SK-N-SH treated with all-trans-retinoic acid at 6 μM for 48 hours (cell line): Measurements from ENCODE around the gene ABHD2.

Experiments used
- ARNTL ChIP-seq: fragments of 450-650 bp; formaldehyde crosslinking; IDR thresholded peaks from 2 replicates; pipeline ENCODE4 v1.5.0; 2020; ENCODE audit warnings: low read depth, mild to moderate bottlenecking, moderate library complexity, borderline replicate concordance
- CSDC2 ChIP-seq: fragments of 250-450 bp; sonication (Bioruptor Pico); IDR thresholded peaks from 2 replicates; pipeline ENCODE4 v1.5.0; 2020; ENCODE audit warnings: mild to moderate bottlenecking, moderate library complexity
- GLIS3 ChIP-seq: fragments of 250-450 bp; sonication (Bioruptor Pico); IDR thresholded peaks from 2 replicates; pipeline ENCODE4 v1.5.0; 2020; ENCODE audit warnings: mild to moderate bottlenecking, moderate library complexity
- POU6F1 ChIP-seq: fragments of 250-450 bp; sonication (Bioruptor Pico); IDR thresholded peaks from 2 replicates; pipeline ENCODE4 v1.8.0; 2021; ENCODE audit warnings: low read depth, mild to moderate bottlenecking, moderate library complexity, borderline replicate concordance
- RARB ChIP-seq: fragments of 250-450 bp; sonication (Bioruptor Pico); IDR thresholded peaks from 2 replicates; pipeline ENCODE4 v1.8.0; 2021; ENCODE audit warnings: mild to moderate bottlenecking, moderate library complexity
- TCF4 ChIP-seq: fragments of 250-450 bp; sonication (Bioruptor Pico); IDR thresholded peaks from 2 replicates; pipeline ENCODE4 v1.8.0; 2021; ENCODE audit warnings: mild to moderate bottlenecking, moderate library complexity, borderline replicate concordance
- ZFP30 ChIP-seq: fragments of 450-650 bp; formaldehyde crosslinking; IDR thresholded peaks from 2 replicates; pipeline ENCODE4 v1.5.0; 2022; ENCODE audit warnings: mild to moderate bottlenecking, moderate library complexity
- ZNF565 ChIP-seq: fragments of 450-650 bp; formaldehyde crosslinking; conservative IDR thresholded peaks from 2 replicates; pipeline ENCODE4 v1.5.0; 2020; ENCODE audit warnings: low read depth, mild to moderate bottlenecking, moderate library complexity
- ZNF8 ChIP-seq: fragments of 450-650 bp; formaldehyde crosslinking; IDR thresholded peaks from 2 replicates; pipeline ENCODE4 v1.5.0; 2020; ENCODE audit warnings: mild to moderate bottlenecking, moderate library complexity
- TF ChIP-seq, protein P1 (sequence below): fragments of 250-450 bp; sonication (Bioruptor Pico); IDR thresholded peaks from 2 replicates; pipeline ENCODE4 v1.5.1; 2020; ENCODE audit warnings: low read depth, mild to moderate bottlenecking, moderate library complexity

GRCh38 chr15:89187301-89187985, 99.2 kb downstream of the ABHD2 start:
- no peak for TF ChIP-seq POU6F1
- TF ChIP-seq, protein P1, sequence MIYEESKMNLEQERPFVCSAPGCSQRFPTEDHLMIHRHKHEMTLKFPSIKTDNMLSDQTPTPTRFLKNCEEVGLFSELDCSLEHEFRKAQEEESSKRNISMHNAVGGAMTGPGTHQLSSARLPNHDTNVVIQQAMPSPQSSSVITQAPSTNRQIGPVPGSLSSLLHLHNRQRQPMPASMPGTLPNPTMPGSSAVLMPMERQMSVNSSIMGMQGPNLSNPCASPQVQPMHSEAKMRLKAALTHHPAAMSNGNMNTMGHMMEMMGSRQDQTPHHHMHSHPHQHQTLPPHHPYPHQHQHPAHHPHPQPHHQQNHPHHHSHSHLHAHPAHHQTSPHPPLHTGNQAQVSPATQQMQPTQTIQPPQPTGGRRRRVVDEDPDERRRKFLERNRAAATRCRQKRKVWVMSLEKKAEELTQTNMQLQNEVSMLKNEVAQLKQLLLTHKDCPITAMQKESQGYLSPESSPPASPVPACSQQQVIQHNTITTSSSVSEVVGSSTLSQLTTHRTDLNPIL, result no peak
- TF ChIP-seq ARNTL (CRISPR knock-in tag), result no peak
- TF ChIP-seq GLIS3 (CRISPR knock-in tag), result no peak
- TF ChIP-seq TCF4 (CRISPR knock-in tag), result no peak
- TF ChIP-seq ZFP30, result no peak
- no peak for TF ChIP-seq ZNF565 (CRISPR knock-in tag)
- TF ChIP-seq CSDC2 (CRISPR knock-in tag), result no peak
- TF ChIP-seq RARB (CRISPR knock-in tag), result no peak
- TF ChIP-seq ZNF8 (CRISPR knock-in tag), result no peak
